OCI-LY1 (cell line): ENCODE results near the gene WDR5.

Source experiments
- H2AFZ ChIP-seq: fragments of 200-600 bp; sonication (generic), shearing (Covaris generic); 2 replicates; pipeline ENCODE4 v1.6.0; 2014; ENCODE audit warnings: antibody characterized with exemption, mild to moderate bottlenecking, low read length
- H3F3A ChIP-seq: fragments of 200-600 bp; sonication (generic), shearing (Covaris generic); 2 replicates; pipeline ENCODE4 v1.6.0; 2014; ENCODE audit warnings: mild to moderate bottlenecking, antibody characterized with exemption, low read length, moderate library complexity; ENCODE audit not compliant: insufficient read depth
- H3K27ac ChIP-seq: fragments of 200-600 bp; sonication (generic); 2 replicates; pipeline ENCODE4 v1.5.1; 2014; ENCODE audit warnings: low read length, mixed run types, mild to moderate bottlenecking, low read depth; ENCODE audit not compliant: poor library complexity, severe bottlenecking
- H3K27me3 ChIP-seq: fragments of 200-600 bp; sonication (generic); 2 replicates; pipeline ENCODE4 v1.6.0; 2014; ENCODE audit warnings: antibody characterized with exemption, mild to moderate bottlenecking, low read length, moderate library complexity; ENCODE audit not compliant: insufficient read depth
- H3K36me3 ChIP-seq: fragments of 200-600 bp; sonication (generic); 2 replicates; pipeline ENCODE4 v1.6.1; 2014; ENCODE audit warnings: mild to moderate bottlenecking, antibody characterized with exemption, low read length, moderate library complexity, mixed read lengths; ENCODE audit not compliant: insufficient read depth
- H3K4me1 ChIP-seq: fragments of 200-600 bp; sonication (generic); 2 replicates; pipeline ENCODE4 v1.5.1; 2014; ENCODE audit warnings: mild to moderate bottlenecking, low read length, moderate library complexity; ENCODE audit not compliant: insufficient read depth, severe bottlenecking
- H3K4me2 ChIP-seq: fragments of 200-600 bp; sonication (generic), shearing (Covaris generic); 2 replicates; pipeline ENCODE4 v1.6.1; 2014; ENCODE audit warnings: low read length
- H3K4me3 ChIP-seq: fragments of 200-600 bp; sonication (generic); 2 replicates; pipeline ENCODE4 v1.5.1; 2014; ENCODE audit warnings: low read length, low read depth, mild to moderate bottlenecking, mixed read lengths; ENCODE audit not compliant: poor library complexity, severe bottlenecking
- H3K79me2 ChIP-seq: fragments of 200-600 bp; shearing (Covaris generic); 2 replicates; pipeline ENCODE4 v1.6.1; 2016; ENCODE audit warnings: mixed run types, low read length, mixed read lengths; ENCODE audit not compliant: insufficient read depth
- H3K9ac ChIP-seq: fragments of 200-600 bp; sonication (generic), shearing (Covaris generic); 2 replicates; pipeline ENCODE4 v1.6.1; 2014; ENCODE audit warnings: mild to moderate bottlenecking, low read length, mixed read lengths
- H3K9me2 ChIP-seq: fragments of 200-600 bp; sonication (generic), shearing (Covaris generic); 2 replicates; pipeline ENCODE4 v1.6.1; 2014; ENCODE audit warnings: low read depth, mild to moderate bottlenecking, low read length, mixed read lengths
- H3K9me3 ChIP-seq: fragments of 200-600 bp; shearing (Covaris generic); 2 replicates; pipeline ENCODE4 v1.6.1; 2014; ENCODE audit warnings: low read length, mixed read lengths
- H4K20me1 ChIP-seq: fragments of 200-600 bp; sonication (generic), shearing (Covaris generic); 2 replicates; pipeline ENCODE4 v1.6.0; 2016; ENCODE audit warnings: mild to moderate bottlenecking, low read length; ENCODE audit not compliant: insufficient read depth
- EZH2 ChIP-seq: fragments of 200-600 bp; sonication (generic), shearing (Covaris generic); IDR thresholded peaks from 2 replicates; pipeline ENCODE4 v1.8.0; 2017; ENCODE audit warnings: borderline replicate concordance, mixed run types, mild to moderate bottlenecking, antibody characterized with exemption, low read length, moderate library complexity, mixed read lengths
- TF ChIP-seq, protein P1 (sequence below): fragments of 200-600 bp; sonication (generic), shearing (Covaris generic); IDR thresholded peaks from 2 replicates; pipeline ENCODE4 v1.5.1; 2017; ENCODE audit warnings: mild to moderate bottlenecking, antibody characterized with exemption, low read length, moderate library complexity, mixed read lengths

The WDR5 gene

DNA sequence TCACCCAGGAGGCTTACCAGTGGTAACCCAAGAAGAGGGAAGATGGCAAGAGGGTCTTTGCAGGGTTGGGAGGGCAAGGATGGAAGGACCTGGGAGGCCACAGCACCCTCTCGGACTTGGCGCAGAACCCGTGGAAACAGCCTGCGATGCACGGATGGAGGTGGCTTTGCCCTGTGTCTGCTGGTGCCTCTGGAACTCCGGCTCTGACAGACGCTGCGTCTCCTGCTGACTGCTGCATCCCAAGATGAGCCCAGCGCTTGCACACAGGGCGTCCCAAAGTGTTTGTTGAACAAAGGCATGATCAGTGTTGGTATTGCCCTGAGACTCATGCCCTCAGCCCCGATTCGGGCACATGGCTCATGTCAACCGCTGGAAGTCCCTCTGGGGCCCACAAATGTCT, 30.5 kb downstream of the WDR5 start:
- Histone ChIP-seq H3K36me3 (no peaks in the 10 kb centered on the region), H3K4me3 (no peak overlapping the region), H3F3A (no peaks in the 10 kb centered on the region), H3K9ac (no peak overlapping the region), H4K20me1 (no peaks in the 10 kb centered on the region), H3K4me2 (no peak overlapping the region), H3K9me2 (no peaks in the 10 kb centered on the region), H3K9me3 (no peaks in the 10 kb centered on the region), H3K27ac (no peak overlapping the region), H3K79me2 (no peaks in the 10 kb centered on the region), H3K27me3 (no peaks in the 10 kb centered on the region), H3K4me1 (peaks cover 9% of the 10 kb centered on the region), H2AFZ (no peak overlapping the region)
- TF ChIP-seq EZH2 = no peak
- TF ChIP-seq, protein P1, sequence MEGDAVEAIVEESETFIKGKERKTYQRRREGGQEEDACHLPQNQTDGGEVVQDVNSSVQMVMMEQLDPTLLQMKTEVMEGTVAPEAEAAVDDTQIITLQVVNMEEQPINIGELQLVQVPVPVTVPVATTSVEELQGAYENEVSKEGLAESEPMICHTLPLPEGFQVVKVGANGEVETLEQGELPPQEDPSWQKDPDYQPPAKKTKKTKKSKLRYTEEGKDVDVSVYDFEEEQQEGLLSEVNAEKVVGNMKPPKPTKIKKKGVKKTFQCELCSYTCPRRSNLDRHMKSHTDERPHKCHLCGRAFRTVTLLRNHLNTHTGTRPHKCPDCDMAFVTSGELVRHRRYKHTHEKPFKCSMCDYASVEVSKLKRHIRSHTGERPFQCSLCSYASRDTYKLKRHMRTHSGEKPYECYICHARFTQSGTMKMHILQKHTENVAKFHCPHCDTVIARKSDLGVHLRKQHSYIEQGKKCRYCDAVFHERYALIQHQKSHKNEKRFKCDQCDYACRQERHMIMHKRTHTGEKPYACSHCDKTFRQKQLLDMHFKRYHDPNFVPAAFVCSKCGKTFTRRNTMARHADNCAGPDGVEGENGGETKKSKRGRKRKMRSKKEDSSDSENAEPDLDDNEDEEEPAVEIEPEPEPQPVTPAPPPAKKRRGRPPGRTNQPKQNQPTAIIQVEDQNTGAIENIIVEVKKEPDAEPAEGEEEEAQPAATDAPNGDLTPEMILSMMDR = no peak

DNA sequence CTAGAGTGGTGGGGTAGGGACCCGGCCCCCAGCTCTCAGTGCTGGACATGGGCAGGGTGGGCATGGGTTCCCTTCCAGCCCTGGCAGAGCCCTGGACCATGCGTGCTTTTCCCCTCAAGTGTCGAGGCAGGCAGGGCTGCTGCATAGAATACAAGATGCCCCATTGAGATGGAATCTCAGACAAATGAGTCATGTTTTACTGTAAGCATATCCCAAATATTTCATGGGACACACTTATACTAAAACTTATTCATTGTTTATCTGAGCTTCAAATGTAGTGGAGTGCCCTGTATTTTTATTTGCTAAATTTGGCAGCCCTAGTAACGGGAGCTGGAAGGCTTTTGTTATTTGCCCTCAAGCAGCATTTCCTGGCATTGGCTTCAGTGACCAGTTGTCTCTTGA, 31.6 kb downstream of the WDR5 start:
- Histone ChIP-seq H3K4me2 (no peak overlapping the region), H4K20me1 (no peaks in the 10 kb centered on the region), H3K9me2 (no peaks in the 10 kb centered on the region), H3K79me2 (no peaks in the 10 kb centered on the region), H3K4me3 (no peak overlapping the region), H3F3A (no peaks in the 10 kb centered on the region), H2AFZ (no peak overlapping the region), H3K4me1 (peaks cover 19% of the 10 kb centered on the region), H3K27me3 (no peaks in the 10 kb centered on the region), H3K9me3 (no peaks in the 10 kb centered on the region), H3K9ac (no peak overlapping the region), H3K27ac (no peak overlapping the region), H3K36me3 (no peaks in the 10 kb centered on the region)
- TF ChIP-seq, protein P1 = no peak
- no peak for TF ChIP-seq EZH2

DNA sequence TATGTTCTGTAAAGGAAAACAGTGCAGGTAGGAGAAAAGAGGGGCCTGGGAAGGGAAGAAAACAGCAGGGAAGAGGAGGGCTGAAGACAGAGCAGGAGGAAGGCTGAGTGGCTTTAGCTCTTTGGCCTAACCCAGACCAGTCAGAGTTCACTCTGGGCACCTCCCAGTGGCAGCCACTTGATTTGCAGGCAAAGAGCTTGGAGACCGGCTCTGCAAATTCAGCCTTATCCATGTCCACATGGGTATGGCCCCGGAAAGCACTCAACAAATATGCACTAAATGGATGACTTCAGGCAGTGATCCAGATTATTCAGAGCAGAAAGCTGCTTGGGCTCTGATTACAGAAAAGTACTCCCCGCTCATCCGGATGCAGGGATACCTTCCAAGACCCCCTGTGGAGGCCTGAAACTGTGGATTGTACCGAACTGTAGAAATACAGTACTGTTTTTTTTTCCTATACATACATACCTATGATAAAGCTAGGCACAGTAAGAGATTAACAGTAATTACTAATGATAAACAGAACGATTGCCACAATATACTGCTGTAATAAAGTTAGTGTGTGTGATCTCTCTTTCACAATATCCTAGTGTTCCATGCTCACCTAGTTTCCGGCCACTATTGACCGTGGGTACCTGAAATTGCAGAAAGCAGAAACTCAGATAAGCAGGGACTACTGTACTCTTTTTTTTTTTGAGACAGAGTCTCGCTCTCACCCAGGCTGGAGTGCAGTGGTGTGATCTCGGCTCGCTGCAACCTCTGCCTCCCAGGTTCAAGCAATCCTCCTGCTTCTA, 33.1 kb downstream of the WDR5 start:
- Histone ChIP-seq H2AFZ (no peak overlapping the region), H4K20me1 (no peaks in the 10 kb centered on the region), H3K9me2 (no peaks in the 10 kb centered on the region), H3K4me2 (no peak overlapping the region), H3K27me3 (no peaks in the 10 kb centered on the region), H3K4me3 (no peak overlapping the region), H3K9me3 (no peaks in the 10 kb centered on the region), H3F3A (no peaks in the 10 kb centered on the region), H3K4me1 (peaks cover 27% of the 10 kb centered on the region), H3K36me3 (no peaks in the 10 kb centered on the region), H3K79me2 (no peaks in the 10 kb centered on the region), H3K27ac (no peak overlapping the region), H3K9ac (no peak overlapping the region)
- TF ChIP-seq, protein P1 = peak; percentile 13; the same call in 1 of the 2 replicates
- no peak for TF ChIP-seq EZH2
